Lung (tissue), 12 donors: Measurements from ENCODE around the gene SEMA3C. TPM values are rescaled to one million over a fixed set of nuclear protein-coding genes. Genes with fewer than 3 reads are reported as not detected.

ENCODE experiments used
- ATAC-seq: fragments of 200-7000 bp; cut with Tn5 transposase; one replicate; pipeline ENCODE4 v1.9.1; 2020; ENCODE audit warnings: moderate number of reproducible peaks; ENCODE audit not compliant: insufficient read depth, low FRiP score
- DNase-seq, 3 donors: peaks; one replicate each; pipeline ENCODE4 v3.0.0-alpha.2; 2013 to 2017
- H3K27ac ChIP-seq, 2 donors: one replicate each; pipeline ENCODE4 v1.5.1; 2013; ENCODE audit warnings: mild to moderate bottlenecking in 2 of 2, moderate library complexity in 2 of 2, control low read depth in 1 of 2, inconsistent platforms in 1 of 2, low read depth in 1 of 2, low read length in 1 of 2
- H3K27me3 ChIP-seq, 3 donors: one replicate each; pipeline ENCODE4 v1.5.1; 2013; ENCODE audit warnings: low read length in 2 of 3; ENCODE audit not compliant: control insufficient read depth in 3 of 3, insufficient read depth in 3 of 3
- H3K36me3 ChIP-seq, 4 donors: one replicate each; pipeline ENCODE4 v1.5.1; 2013; ENCODE audit warnings: low read length in 4 of 4, mild to moderate bottlenecking in 1 of 4, moderate library complexity in 1 of 4; ENCODE audit not compliant: control insufficient read depth in 4 of 4, insufficient read depth in 4 of 4
- H3K4me1 ChIP-seq, 5 donors: one replicate each; pipeline ENCODE4 v1.5.1; 2013; ENCODE audit warnings: low read length in 5 of 5, mild to moderate bottlenecking in 2 of 5, moderate library complexity in 1 of 5; ENCODE audit not compliant: control insufficient read depth in 5 of 5, insufficient read depth in 5 of 5
- H3K4me3 ChIP-seq: one replicate; pipeline ENCODE4 v1.5.1; 2013; ENCODE audit warnings: mild to moderate bottlenecking, control low read depth, moderate library complexity
- H3K9ac ChIP-seq, 2 donors: one replicate each; pipeline ENCODE4 v1.5.1; 2013; ENCODE audit warnings: low read length in 2 of 2, control low read depth in 1 of 2; ENCODE audit not compliant: insufficient read depth in 1 of 2
- H3K9me3 ChIP-seq, 4 donors: one replicate each; pipeline ENCODE4 v1.5.1; 2013; ENCODE audit warnings: low read length in 3 of 4, mild to moderate bottlenecking in 1 of 4, moderate library complexity in 1 of 4; ENCODE audit not compliant: control insufficient read depth in 4 of 4, insufficient read depth in 3 of 4
- CTCF ChIP-seq: IDR thresholded peaks from 2 replicates; pipeline ENCODE4 v1.5.1; 2012; ENCODE audit warnings: mild to moderate bottlenecking; ENCODE audit errors: control extremely low read depth, extremely low read depth
- WGBS, 2 donors: extraction: QIAGEN DNeasy Blood & Tissue Kit; methylation state at CpG; one replicate each; pipeline ENCODE4 v1.1.7; 2013; 5-methylcytosine and 5-hydroxymethylcytosine counted together
- polyA plus RNA-seq, 2 donors: library from polyadenylated mRNA; stranded (reverse); fragments of 200-250 nt; gene quantifications; one replicate each; pipeline ENCODE4 v1.2.1, GENCODE V29; 2013
- total RNA-seq, 2 donors: library from RNA; depleted of rRNA in 1 of 2; stranded (reverse); fragments of >200 nt in 1 of 2; gene quantifications; one replicate each; pipeline ENCODE4 v1.2.1, GENCODE V29; 2014 to 2021
- donor health status: control.
- donor health status: control.
- donor health status: Bipolar disorder and iron deficiency.
- donor health status: healthy.
- donor health status: DM: yes; HTN: yes; CAD: no.

Gene SEMA3C
- total and polyA plus RNA-seq, 4 donors = 6.9 to 87.2 (median 33.7) TPM

GRCh38 chr7:80890426-80891258, 28.2 kb downstream of the SEMA3C start:
- no peaks in the 10 kb centered on the region for H3K36me3 ChIP-seq
- peaks cover 0 to 3% (median 0%) of the 10 kb centered on the region in 4 donors for H3K9me3 ChIP-seq
- H3K27me3 ChIP-seq = no peaks in the 10 kb centered on the region
- peaks cover 0 to 8% (median 0%) of the 10 kb centered on the region in 5 donors for H3K4me1 ChIP-seq
- no peak overlapping the region for H3K27ac ChIP-seq
- ATAC-seq (no peak), DNase-seq (no peak)
- no peak overlapping the region for H3K9ac ChIP-seq
- 57 to 71% methylated on average over 4 of the region's 4 CpGs for WGBS, 2 donors
- no peak for TF ChIP-seq CTCF
- no peak overlapping the region for H3K4me3 ChIP-seq

- no peak overlapping the region for H3K9ac ChIP-seq
- H3K4me3 ChIP-seq = no peak overlapping the region
- no peaks in the 10 kb centered on the region for H3K36me3 ChIP-seq
- no peak for DNase-seq
- no peak overlapping the region for H3K27ac ChIP-seq
- TF ChIP-seq CTCF = no peak
- no peaks in the 10 kb centered on the region for H3K27me3 ChIP-seq
- H3K9me3 ChIP-seq = peaks cover 0 to 3% (median 0%) of the 10 kb centered on the region in 4 donors
- no peak for ATAC-seq
- peaks cover 0 to 8% (median 0%) of the 10 kb centered on the region in 5 donors for H3K4me1 ChIP-seq
- WGBS, 2 donors = 90 to 94% methylated on average over 1 of the region's 1 CpG
These were observed 29.3 kb downstream of the SEMA3C start for GRCh38 chr7:80889525-80889924.

GRCh38 chr7:80885757-80886156, 33.1 kb downstream of the SEMA3C start:
- peaks cover 0 to 5% (median 3%) of the 10 kb centered on the region in 5 donors for H3K4me1 ChIP-seq
- DNase-seq = no peak
- H3K9ac ChIP-seq = no peak overlapping the region
- ATAC-seq = no peak
- 93 to 96% methylated on average over 2 of the region's 2 CpGs for WGBS, 2 donors
- no peaks in the 10 kb centered on the region for H3K27me3 ChIP-seq
- H3K4me3 ChIP-seq = no peak overlapping the region
- H3K9me3 ChIP-seq = peaks cover 0 to 3% (median 0%) of the 10 kb centered on the region in 4 donors
- no peaks in the 10 kb centered on the region for H3K36me3 ChIP-seq
- TF ChIP-seq CTCF = no peak
- H3K27ac ChIP-seq = no peak overlapping the region
